HEK293 (cell line): ENCODE data around the gene NABP2.

ENCODE experiments used
- CTCF ChIA-PET: fragments of 350-600 bp; formaldehyde crosslinking; extraction: SDS; loops from one replicate; lab custom pipeline; 2021; ENCODE audit warnings: antibody characterized with exemption; lab: Yijun Ruan, JAX
- POLR2A ChIA-PET: fragments of 300-600 bp; formaldehyde crosslinking; extraction: SDS; loops from one replicate; lab custom pipeline; 2020; ENCODE audit warnings: antibody characterized with exemption, inconsistent platforms; lab: Yijun Ruan, JAX
- H3K27ac ChIP-seq: fragments of 200-500 bp; sonication (Bioruptor generic); 2 replicates; pipeline ENCODE4 v1.5.1; 2014; ENCODE audit warnings: low read depth, low read length, control low read depth, inconsistent platforms; ENCODE audit errors: extremely low read depth
- H3K36me3 ChIP-seq, 2 experiments: fragments of 200-500 bp in 1 of 2; sonication (Bioruptor generic) in 1 of 2; 1 replicate in 1 of 2; 2 replicates in 1 of 2; pipeline ENCODE4 v1.5.1; 2014 to 2017; ENCODE audit warnings: inconsistent platforms in 2 of 2, low read length in 2 of 2; ENCODE audit not compliant: control insufficient read depth in 2 of 2, insufficient read depth in 1 of 2
- H3K4me1 ChIP-seq: fragments of 200-500 bp; sonication (Bioruptor generic); 2 replicates; pipeline ENCODE4 v1.5.1; 2014; ENCODE audit warnings: mild to moderate bottlenecking, low read length, inconsistent platforms; ENCODE audit not compliant: control insufficient read depth, insufficient read depth
- H3K4me3 ChIP-seq: 2 replicates; pipeline ENCODE4 v1.5.1; 2011; ENCODE audit warnings: low read depth, mild to moderate bottlenecking, control low read depth, low read length, moderate library complexity
- H3K9me3 ChIP-seq: fragments of 200-500 bp; sonication (Bioruptor generic); 2 replicates; pipeline ENCODE4 v1.5.1; 2014; ENCODE audit warnings: low read depth, low read length, inconsistent platforms; ENCODE audit not compliant: control insufficient read depth, insufficient read depth
- GLI2 ChIP-seq: fragments of 450-650 bp; formaldehyde crosslinking; IDR thresholded peaks from 2 replicates; pipeline ENCODE4; 2017; ENCODE audit warnings: missing biosample characterization, missing genetic modification characterization, low read depth, borderline replicate concordance
- KLF7 ChIP-seq: fragments of 450-650 bp; formaldehyde crosslinking; IDR thresholded peaks from 2 replicates; pipeline ENCODE4 v1.5.1; 2016; ENCODE audit warnings: missing biosample characterization, missing genetic modification characterization, borderline replicate concordance
- MZF1 ChIP-seq: fragments of 450-650 bp; formaldehyde crosslinking; IDR thresholded peaks from 2 replicates; pipeline ENCODE4 v1.5.1; 2017; ENCODE audit warnings: missing biosample characterization, missing genetic modification characterization, borderline replicate concordance
- SP7 ChIP-seq: fragments of 450-650 bp; formaldehyde crosslinking; IDR thresholded peaks from 2 replicates; pipeline ENCODE4 v1.5.1; 2016; ENCODE audit warnings: missing biosample characterization, missing genetic modification characterization
- ZFHX2 ChIP-seq: fragments of 450-650 bp; formaldehyde crosslinking; conservative IDR thresholded peaks from 2 replicates; pipeline ENCODE4 v1.5.1; 2016; ENCODE audit warnings: missing biosample characterization, missing genetic modification characterization
- ZFP69B ChIP-seq: fragments of 450-650 bp; formaldehyde crosslinking; IDR thresholded peaks from 2 replicates; pipeline ENCODE4 v1.5.1; 2016; ENCODE audit warnings: missing biosample characterization, missing genetic modification characterization
- ZNF202 ChIP-seq: fragments of 450-650 bp; formaldehyde crosslinking; IDR thresholded peaks from 2 replicates; pipeline ENCODE4 v1.5.1; 2016; ENCODE audit warnings: missing biosample characterization, missing genetic modification characterization, borderline replicate concordance
- ZNF510 ChIP-seq: fragments of 450-650 bp; formaldehyde crosslinking; IDR thresholded peaks from 2 replicates; pipeline ENCODE4 v1.5.1; 2018; ENCODE audit warnings: mild to moderate bottlenecking, missing genetic modification characterization, missing biosample characterization; ENCODE audit not compliant: insufficient replicate concordance
- ZNF623 ChIP-seq: fragments of 450-650 bp; formaldehyde crosslinking; IDR thresholded peaks from 2 replicates; pipeline ENCODE4 v1.5.1; 2016; ENCODE audit warnings: missing biosample characterization, missing genetic modification characterization
- ZNF624 ChIP-seq: fragments of 450-650 bp; formaldehyde crosslinking; IDR thresholded peaks from 2 replicates; pipeline ENCODE4 v1.5.1; 2017; ENCODE audit warnings: missing biosample characterization, missing genetic modification characterization
- ZNF658 ChIP-seq: fragments of 450-650 bp; formaldehyde crosslinking; IDR thresholded peaks from 2 replicates; pipeline ENCODE4; 2016; ENCODE audit warnings: missing biosample characterization, missing genetic modification characterization
- ZNF792 ChIP-seq: fragments of 450-650 bp; formaldehyde crosslinking; IDR thresholded peaks from 2 replicates; pipeline ENCODE4 v1.5.1; 2016; ENCODE audit warnings: missing biosample characterization, missing genetic modification characterization
- TF ChIP-seq, protein P1 (sequence below): fragments of 450-650 bp; formaldehyde crosslinking; IDR thresholded peaks from 2 replicates; pipeline ENCODE4 v1.5.1; 2016; ENCODE audit warnings: missing biosample characterization, missing genetic modification characterization
- TF ChIP-seq, protein P2 (sequence below): fragments of 450-650 bp; formaldehyde crosslinking; IDR thresholded peaks from 2 replicates; pipeline ENCODE4 v1.5.1; 2017; ENCODE audit warnings: missing biosample characterization, missing genetic modification characterization
- TF ChIP-seq, protein P3 (sequence below): fragments of 450-650 bp; IDR thresholded peaks from 2 replicates; pipeline ENCODE4 v1.5.1; 2018; ENCODE audit warnings: missing biosample characterization, missing genetic modification characterization
- TF ChIP-seq, protein P4 (sequence below): fragments of 450-650 bp; formaldehyde crosslinking; IDR thresholded peaks from 2 replicates; pipeline ENCODE4 v1.5.1; 2016; ENCODE audit warnings: missing biosample characterization, missing genetic modification characterization
- TF ChIP-seq, protein P5 (sequence below): fragments of 450-650 bp; formaldehyde crosslinking; IDR thresholded peaks from 2 replicates; pipeline ENCODE4 v1.5.1; 2016; ENCODE audit warnings: missing biosample characterization, missing genetic modification characterization
- TF ChIP-seq, protein P6 (sequence below): fragments of 450-650 bp; formaldehyde crosslinking; IDR thresholded peaks from 2 replicates; pipeline ENCODE4 v1.5.1; 2016; ENCODE audit warnings: missing biosample characterization, missing genetic modification characterization

Gene NABP2

DNA sequence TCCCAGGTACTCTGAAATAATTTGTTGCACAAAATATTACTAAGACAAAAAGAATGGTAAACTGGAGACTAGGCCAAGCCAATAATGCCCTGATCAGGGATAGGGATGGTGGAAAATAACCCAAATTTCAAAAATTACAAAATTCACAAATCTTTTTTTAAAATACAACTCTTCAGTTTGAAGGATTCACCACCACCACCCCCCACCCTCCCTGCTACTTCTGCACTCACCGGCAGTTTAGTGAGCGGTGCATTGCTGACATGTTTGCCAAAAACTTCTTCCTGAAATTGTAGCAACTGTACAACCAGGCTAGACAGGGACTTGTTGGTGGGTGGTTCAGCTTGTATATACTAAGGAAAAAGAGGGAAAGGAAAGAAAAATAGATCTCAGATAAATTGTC is 37.2 kb upstream of the NABP2 start:
- H3K4me3 ChIP-seq, result no peak overlapping the region
- TF ChIP-seq MZF1 (tag by site-specific recombination) (no peak), ZNF510 (tag by site-specific recombination) (no peak), ZFHX2 (no peak), ZNF202 (no peak), ZNF658 (tag by site-specific recombination) (no peak), GLI2 (tag by site-specific recombination) (no peak), ZNF623 (tag by site-specific recombination) (no peak), ZFP69B (tag by site-specific recombination) (no peak), SP7 (no peak)
- TF ChIP-seq, protein P1, sequence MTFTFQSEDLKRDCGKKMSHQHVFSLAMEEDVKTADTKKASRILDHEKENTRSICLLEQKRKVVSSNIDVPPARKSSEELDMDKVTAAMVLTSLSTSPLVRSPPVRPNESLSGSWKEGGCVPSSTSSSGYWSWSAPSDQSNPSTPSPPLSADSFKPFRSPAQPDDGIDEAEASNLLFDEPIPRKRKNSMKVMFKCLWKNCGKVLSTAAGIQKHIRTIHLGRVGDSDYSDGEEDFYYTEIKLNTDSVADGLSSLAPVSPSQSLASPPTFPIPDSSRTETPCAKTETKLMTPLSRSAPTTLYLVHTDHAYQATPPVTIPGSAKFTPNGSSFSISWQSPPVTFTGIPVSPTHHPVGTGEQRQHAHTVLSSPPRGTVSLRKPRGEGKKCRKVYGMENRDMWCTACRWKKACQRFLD (tag by site-specific recombination), result no peak
- TF ChIP-seq, protein P2, sequence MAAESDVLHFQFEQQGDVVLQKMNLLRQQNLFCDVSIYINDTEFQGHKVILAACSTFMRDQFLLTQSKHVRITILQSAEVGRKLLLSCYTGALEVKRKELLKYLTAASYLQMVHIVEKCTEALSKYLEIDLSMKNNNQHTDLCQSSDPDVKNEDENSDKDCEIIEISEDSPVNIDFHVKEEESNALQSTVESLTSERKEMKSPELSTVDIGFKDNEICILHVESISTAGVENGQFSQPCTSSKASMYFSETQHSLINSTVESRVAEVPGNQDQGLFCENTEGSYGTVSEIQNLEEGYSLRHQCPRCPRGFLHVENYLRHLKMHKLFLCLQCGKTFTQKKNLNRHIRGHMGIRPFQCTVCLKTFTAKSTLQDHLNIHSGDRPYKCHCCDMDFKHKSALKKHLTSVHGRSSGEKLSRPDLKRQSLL, result no peak
- TF ChIP-seq, protein P3, sequence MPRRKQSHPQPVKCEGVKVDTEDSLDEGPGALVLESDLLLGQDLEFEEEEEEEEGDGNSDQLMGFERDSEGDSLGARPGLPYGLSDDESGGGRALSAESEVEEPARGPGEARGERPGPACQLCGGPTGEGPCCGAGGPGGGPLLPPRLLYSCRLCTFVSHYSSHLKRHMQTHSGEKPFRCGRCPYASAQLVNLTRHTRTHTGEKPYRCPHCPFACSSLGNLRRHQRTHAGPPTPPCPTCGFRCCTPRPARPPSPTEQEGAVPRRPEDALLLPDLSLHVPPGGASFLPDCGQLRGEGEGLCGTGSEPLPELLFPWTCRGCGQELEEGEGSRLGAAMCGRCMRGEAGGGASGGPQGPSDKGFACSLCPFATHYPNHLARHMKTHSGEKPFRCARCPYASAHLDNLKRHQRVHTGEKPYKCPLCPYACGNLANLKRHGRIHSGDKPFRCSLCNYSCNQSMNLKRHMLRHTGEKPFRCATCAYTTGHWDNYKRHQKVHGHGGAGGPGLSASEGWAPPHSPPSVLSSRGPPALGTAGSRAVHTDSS (tag by site-specific recombination), result no peak
- TF ChIP-seq, protein P4, sequence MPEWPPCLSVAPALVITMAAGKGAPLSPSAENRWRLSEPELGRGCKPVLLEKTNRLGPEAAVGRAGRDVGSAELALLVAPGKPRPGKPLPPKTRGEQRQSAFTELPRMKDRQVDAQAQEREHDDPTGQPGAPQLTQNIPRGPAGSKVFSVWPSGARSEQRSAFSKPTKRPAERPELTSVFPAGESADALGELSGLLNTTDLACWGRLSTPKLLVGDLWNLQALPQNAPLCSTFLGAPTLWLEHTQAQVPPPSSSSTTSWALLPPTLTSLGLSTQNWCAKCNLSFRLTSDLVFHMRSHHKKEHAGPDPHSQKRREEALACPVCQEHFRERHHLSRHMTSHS (tag by site-specific recombination), result no peak
- no peak overlapping the region for H3K27ac ChIP-seq
- POLR2A ChIA-PET, result interaction anchor here (4.0 kb wide), 1 partner anchor 25 kb away, joined by 29 read pairs; no protein-coding TSS in a partner anchor
- H3K4me1 ChIP-seq, result no peaks in the 10 kb centered on the region; the same call in 1 of the 2 replicates
- CTCF ChIA-PET, result interaction anchor here (0.6 to 6.1 kb wide), 9 partner anchors 7 to 449 kb away, joined by 3 to 86 read pairs (median 18); partner anchors contain the start of genes ANKRD52, ESYT1, RNF41 and RPL41
- peaks cover 39 to 52% of the 10 kb centered on the region in 2 experiments for H3K36me3 ChIP-seq
- no peaks in the 10 kb centered on the region for H3K9me3 ChIP-seq

DNA sequence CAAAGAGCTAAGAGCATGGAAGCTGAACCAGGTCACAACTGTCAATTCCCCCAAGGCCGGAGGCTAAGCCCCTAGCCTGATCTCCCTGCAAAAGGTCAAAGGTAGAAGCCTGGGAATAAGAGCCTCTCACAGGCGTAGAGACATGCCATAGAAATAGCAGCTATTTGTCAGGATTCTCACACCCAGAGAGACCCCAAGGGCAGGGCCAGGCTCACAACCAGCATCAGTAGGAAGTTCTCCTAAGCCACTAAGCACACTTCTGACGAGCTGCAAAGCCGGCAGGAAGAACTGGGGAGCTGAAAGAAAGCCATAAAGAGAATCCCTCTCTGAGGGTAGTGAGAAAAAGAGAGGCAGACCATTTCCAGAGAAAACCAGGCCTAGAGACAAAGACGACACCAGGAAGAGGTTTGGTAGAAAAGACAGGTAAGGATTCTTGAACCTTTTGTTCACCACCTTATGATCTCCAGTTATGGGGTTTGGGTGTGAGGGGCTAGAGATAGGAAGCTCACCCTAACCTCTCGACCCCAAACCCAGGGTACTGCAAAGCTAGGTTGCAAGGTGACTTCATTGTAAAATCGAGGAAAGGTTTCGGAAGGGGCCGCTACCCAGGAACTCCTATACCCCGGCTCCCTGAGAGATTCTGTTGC is 35.9 kb upstream of the NABP2 start:
- TF ChIP-seq, protein P5, sequence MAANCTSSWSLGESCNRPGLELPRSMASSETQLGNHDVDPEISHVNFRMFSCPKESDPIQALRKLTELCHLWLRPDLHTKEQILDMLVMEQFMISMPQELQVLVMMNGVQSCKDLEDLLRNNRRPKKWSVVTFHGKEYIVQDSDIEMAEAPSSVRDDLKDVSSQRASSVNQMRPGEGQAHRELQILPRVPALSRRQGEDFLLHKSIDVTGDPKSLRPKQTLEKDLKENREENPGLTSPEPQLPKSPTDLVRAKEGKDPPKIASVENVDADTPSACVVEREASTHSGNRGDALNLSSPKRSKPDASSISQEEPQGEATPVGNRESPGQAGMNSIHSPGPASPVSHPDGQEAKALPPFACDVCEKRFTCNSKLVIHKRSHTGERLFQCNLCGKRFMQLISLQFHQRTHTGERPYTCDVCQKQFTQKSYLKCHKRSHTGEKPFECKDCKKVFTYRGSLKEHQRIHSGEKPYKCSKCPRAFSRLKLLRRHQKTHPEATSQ (tag by site-specific recombination), result no peak
- TF ChIP-seq KLF7, result no peak
- TF ChIP-seq, protein P6, sequence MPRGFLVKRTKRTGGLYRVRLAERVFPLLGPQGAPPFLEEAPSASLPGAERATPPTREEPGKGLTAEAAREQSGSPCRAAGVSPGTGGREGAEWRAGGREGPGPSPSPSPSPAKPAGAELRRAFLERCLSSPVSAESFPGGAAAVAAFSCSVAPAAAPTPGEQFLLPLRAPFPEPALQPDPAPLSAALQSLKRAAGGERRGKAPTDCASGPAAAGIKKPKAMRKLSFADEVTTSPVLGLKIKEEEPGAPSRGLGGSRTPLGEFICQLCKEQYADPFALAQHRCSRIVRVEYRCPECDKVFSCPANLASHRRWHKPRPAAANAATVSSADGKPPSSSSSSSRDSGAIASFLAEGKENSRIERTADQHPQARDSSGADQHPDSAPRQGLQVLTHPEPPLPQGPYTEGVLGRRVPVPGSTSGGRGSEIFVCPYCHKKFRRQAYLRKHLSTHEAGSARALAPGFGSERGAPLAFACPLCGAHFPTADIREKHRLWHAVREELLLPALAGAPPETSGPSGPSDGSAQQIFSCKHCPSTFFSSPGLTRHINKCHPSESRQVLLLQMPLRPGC (tag by site-specific recombination), result no peak
- TF ChIP-seq ZNF624 (tag by site-specific recombination), result no peak
- TF ChIP-seq ZNF792 (tag by site-specific recombination), result no peak
- ChIA-PET CTCF (interaction anchor here (0.5 to 6.1 kb wide), 21 partner anchors 8 to 450 kb away, joined by 3 to 86 read pairs (median 12); partner anchors contain the start of genes ANKRD52, ESYT1, PA2G4 and RNF41), POLR2A (interaction anchor here (0.6 to 5.3 kb wide), 11 partner anchors 11 to 84 kb away, joined by 3 to 59 read pairs (median 14); partner anchors contain the start of genes ESYT1, MYL6, PA2G4 and RNF41)
- Histone ChIP-seq H3K4me3 (peak overlapping the region; percentile 87), H3K9me3 (no peaks in the 10 kb centered on the region), H3K4me1 (no peaks in the 10 kb centered on the region; the same call in 1 of the 2 replicates), H3K27ac (peak overlapping the region; percentile 78), H3K36me3 (peaks cover 26 to 41% of the 10 kb centered on the region in 2 experiments)
